Vagina (tissue), 2 donors: ENCODE results near the gene TCEANC2. TPM values are rescaled to one million over a fixed set of nuclear protein-coding genes. Genes with fewer than 3 reads are reported as not detected.
A peak's percentile ranks its signal among the peaks of the same experiment; 100 is the strongest.

Experiments
- DNase-seq, 2 donors: peaks; one replicate each; pipeline ENCODE4 v3.0.0-alpha.2; 2017; ENCODE audit errors: extremely low spot score in 2 of 2
- H3K27ac ChIP-seq: fragments of 200-600 bp; sonication (generic); one replicate; pipeline ENCODE4 v1.5.1; 2019
- H3K27me3 ChIP-seq: fragments of 200-600 bp; sonication (generic); one replicate; pipeline ENCODE4 v1.5.1; 2019
- H3K36me3 ChIP-seq, 2 donors: fragments of 200-600 bp; sonication (generic); one replicate each; pipeline ENCODE4 v1.5.1; 2017 to 2019
- H3K4me1 ChIP-seq: fragments of 200-600 bp; sonication (generic); one replicate; pipeline ENCODE4 v1.5.1; 2019
- H3K4me3 ChIP-seq, 2 donors: fragments of 200-600 bp; sonication (generic); 1 replicate in 1 of 2; 2 replicates in 1 of 2; pipeline ENCODE4 v1.5.1; 2016 to 2019
- H3K9me3 ChIP-seq: fragments of 200-600 bp; sonication (generic); one replicate; pipeline ENCODE4 v1.5.1; 2019
- POLR2A ChIP-seq, 2 donors: fragments of 450-650 bp; IDR thresholded peaks; one replicate each; pipeline ENCODE4 v1.6.1; 2017; ENCODE audit warnings: antibody characterized with exemption in 2 of 2, mild to moderate bottlenecking in 2 of 2, moderate library complexity in 2 of 2
- POLR2AphosphoS5 ChIP-seq, 2 donors: sonication (generic); formaldehyde crosslinking; IDR thresholded peaks; one replicate each; pipeline ENCODE4 v1.9.0; 2017; ENCODE audit warnings: antibody characterized with exemption in 2 of 2, mild to moderate bottlenecking in 2 of 2, low read depth in 1 of 2; ENCODE audit not compliant: insufficient read depth in 1 of 2
- intact Hi-C: fragments of 100-400 bp; cut with DNase I; formaldehyde crosslinking; loops from one replicate; pipeline ENCODE4 v1.15.1; 2023
- total RNA-seq: library from RNA; depleted of rRNA; stranded (reverse); fragments of >200 nt; gene quantifications from one replicate; pipeline ENCODE4 v1.2.3, GENCODE V29; 2016
- TF ChIP-seq, protein P1 (sequence below), 3 experiments: fragments of 450-650 bp in 2 of 3; fragments of 200-600 bp in 1 of 3; sonication (generic) in 1 of 3; IDR thresholded peaks; one replicate each; pipeline ENCODE4 v1.5.1; 2017 to 2019; ENCODE audit warnings: antibody characterized with exemption in 3 of 3, mild to moderate bottlenecking in 2 of 3, moderate library complexity in 2 of 3

TCEANC2 gene
- total RNA-seq, 1 donor from 2014 or later = 4.7 TPM

DNA sequence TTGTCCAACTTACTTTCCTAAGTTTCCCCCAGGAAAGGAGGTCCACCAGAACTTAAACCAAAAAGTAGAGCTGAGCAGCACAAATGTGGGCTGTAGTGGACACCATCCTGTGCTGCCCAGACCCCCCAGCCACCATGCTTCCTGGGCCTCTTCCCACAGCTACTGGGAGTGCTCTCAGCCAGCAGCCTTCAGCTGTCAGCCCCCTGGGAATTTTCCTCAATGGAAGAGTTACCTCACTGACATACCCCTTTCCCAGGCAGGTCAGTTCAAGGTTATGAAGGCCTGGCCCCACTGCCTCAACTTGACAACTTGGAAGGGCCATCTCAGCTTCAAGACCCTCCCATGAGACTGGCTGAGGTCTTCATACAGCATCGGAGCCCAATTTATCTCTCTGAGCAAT lies 51.7 kb downstream of the TCEANC2 start:
- intact Hi-C loops = no loop called here
- Histone ChIP-seq H3K9me3 (no peaks in the 10 kb centered on the region), H3K27me3 (no peaks in the 10 kb centered on the region), H3K4me1 (no peaks in the 10 kb centered on the region), H3K27ac (no peak overlapping the region), H3K36me3 (no peaks in the 10 kb centered on the region), H3K4me3 (no peak overlapping the region)
- TF ChIP-seq, protein P1, sequence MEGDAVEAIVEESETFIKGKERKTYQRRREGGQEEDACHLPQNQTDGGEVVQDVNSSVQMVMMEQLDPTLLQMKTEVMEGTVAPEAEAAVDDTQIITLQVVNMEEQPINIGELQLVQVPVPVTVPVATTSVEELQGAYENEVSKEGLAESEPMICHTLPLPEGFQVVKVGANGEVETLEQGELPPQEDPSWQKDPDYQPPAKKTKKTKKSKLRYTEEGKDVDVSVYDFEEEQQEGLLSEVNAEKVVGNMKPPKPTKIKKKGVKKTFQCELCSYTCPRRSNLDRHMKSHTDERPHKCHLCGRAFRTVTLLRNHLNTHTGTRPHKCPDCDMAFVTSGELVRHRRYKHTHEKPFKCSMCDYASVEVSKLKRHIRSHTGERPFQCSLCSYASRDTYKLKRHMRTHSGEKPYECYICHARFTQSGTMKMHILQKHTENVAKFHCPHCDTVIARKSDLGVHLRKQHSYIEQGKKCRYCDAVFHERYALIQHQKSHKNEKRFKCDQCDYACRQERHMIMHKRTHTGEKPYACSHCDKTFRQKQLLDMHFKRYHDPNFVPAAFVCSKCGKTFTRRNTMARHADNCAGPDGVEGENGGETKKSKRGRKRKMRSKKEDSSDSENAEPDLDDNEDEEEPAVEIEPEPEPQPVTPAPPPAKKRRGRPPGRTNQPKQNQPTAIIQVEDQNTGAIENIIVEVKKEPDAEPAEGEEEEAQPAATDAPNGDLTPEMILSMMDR (IDR thresholded peaks at IDR 0.05) = no peak
- peak in 1 of 2 donors; percentile 76 for DNase-seq

DNA sequence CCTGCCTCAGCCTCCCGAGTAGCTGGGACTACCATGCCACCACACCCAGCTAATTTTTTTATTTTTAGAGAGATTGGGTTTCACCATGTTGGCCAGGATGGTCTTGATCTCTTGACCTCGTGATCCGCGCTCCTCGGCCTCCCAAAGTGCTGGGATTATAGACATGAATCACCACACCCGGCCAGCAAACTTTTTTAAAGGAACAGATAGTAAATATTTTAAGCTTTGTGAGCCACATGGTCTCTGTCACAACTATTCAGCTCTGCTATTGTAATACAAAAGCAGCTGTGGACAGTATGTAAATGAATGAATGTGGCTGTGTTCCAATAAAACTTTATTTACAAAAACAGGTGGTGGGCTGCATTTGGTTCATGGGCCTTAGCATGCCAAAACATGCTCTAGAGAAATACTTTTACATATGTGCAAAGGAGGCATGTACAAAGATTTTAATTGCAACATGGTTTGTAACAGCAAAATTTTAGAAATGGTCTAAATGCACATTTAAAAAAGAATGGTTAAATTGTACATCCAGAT lies 52.4 kb downstream of the TCEANC2 start:
- Histone ChIP-seq H3K9me3 (no peaks in the 10 kb centered on the region), H3K4me1 (no peaks in the 10 kb centered on the region), H3K27ac (no peak overlapping the region), H3K27me3 (no peaks in the 10 kb centered on the region), H3K4me3 (no peak overlapping the region), H3K36me3 (no peaks in the 10 kb centered on the region)
- DNase-seq = no peak
- TF ChIP-seq POLR2A (IDR thresholded peaks at IDR 0.05) = no peak
- TF ChIP-seq, protein P1 (IDR thresholded peaks at IDR 0.05) = no peak
- TF ChIP-seq POLR2AphosphoS5 (IDR thresholded peaks at IDR 0.05; ENCODE audit: insufficient read depth in 1 of 2, low read depth in 1 of 2) = no peak
- intact Hi-C loops = no loop called here

DNA sequence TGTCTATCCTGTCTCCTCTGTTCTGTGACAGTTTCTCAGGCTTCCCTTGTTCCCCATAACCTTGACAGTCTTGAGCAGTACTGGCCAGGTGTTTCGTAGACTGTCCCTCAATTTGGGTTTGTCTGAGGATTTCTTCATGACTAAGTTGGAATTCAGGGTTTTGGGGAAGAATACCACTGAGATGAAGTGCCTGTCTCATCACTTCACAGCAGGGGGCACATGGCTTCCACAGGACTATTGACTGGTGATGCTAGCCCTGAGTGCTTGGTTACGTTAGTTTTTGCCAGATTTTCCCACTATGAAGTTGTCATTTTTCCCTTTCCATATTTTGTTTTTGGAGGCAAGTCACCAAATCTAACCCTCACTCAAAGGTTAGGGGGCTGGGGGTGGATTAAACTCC lies 53.7 kb downstream of the TCEANC2 start:
- DNase-seq = peak in 1 of 2 donors; percentile 58
- H3K27ac ChIP-seq = no peak overlapping the region
- no peaks in the 10 kb centered on the region for H3K9me3 ChIP-seq
- TF ChIP-seq POLR2A (IDR thresholded peaks at IDR 0.05) (no peak), POLR2AphosphoS5 (IDR thresholded peaks at IDR 0.05; ENCODE audit: insufficient read depth in 1 of 2, low read depth in 1 of 2) (no peak)
- TF ChIP-seq, protein P1 (IDR thresholded peaks at IDR 0.05) = no peak
- intact Hi-C loops = no loop called here
- no peaks in the 10 kb centered on the region for H3K36me3 ChIP-seq
- no peaks in the 10 kb centered on the region for H3K4me1 ChIP-seq
- no peaks in the 10 kb centered on the region for H3K27me3 ChIP-seq
- no peak overlapping the region for H3K4me3 ChIP-seq

DNA sequence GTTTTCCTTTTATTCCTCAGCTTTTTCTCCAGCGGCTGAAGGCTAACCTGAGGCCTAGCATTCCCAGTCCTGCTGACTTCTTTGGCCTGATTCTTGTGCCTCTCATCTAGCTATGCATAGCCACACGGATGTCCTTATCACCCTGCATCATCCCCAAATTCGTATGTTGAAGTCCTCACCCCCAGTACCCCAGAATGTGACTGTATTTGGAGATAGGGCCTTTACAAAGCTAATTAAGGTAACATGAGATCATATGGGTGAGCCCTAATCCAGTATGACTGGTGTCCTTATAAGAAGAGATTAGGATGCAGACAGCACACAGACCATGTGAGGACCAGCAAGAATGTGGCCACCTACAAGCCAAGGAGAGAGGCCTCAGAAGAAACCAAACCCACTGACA lies 54.7 kb downstream of the TCEANC2 start:
- Histone ChIP-seq H3K27me3 (no peaks in the 10 kb centered on the region), H3K9me3 (no peaks in the 10 kb centered on the region), H3K27ac (no peak overlapping the region), H3K4me1 (no peaks in the 10 kb centered on the region), H3K36me3 (no peaks in the 10 kb centered on the region), H3K4me3 (no peak overlapping the region)
- TF ChIP-seq POLR2A (IDR thresholded peaks at IDR 0.05) (no peak), POLR2AphosphoS5 (IDR thresholded peaks at IDR 0.05; ENCODE audit: insufficient read depth in 1 of 2, low read depth in 1 of 2) (no peak)
- TF ChIP-seq, protein P1 (IDR thresholded peaks at IDR 0.05) = no peak
- peak in 1 of 2 donors; percentile 10 for DNase-seq
- intact Hi-C loops = no loop called here

DNA sequence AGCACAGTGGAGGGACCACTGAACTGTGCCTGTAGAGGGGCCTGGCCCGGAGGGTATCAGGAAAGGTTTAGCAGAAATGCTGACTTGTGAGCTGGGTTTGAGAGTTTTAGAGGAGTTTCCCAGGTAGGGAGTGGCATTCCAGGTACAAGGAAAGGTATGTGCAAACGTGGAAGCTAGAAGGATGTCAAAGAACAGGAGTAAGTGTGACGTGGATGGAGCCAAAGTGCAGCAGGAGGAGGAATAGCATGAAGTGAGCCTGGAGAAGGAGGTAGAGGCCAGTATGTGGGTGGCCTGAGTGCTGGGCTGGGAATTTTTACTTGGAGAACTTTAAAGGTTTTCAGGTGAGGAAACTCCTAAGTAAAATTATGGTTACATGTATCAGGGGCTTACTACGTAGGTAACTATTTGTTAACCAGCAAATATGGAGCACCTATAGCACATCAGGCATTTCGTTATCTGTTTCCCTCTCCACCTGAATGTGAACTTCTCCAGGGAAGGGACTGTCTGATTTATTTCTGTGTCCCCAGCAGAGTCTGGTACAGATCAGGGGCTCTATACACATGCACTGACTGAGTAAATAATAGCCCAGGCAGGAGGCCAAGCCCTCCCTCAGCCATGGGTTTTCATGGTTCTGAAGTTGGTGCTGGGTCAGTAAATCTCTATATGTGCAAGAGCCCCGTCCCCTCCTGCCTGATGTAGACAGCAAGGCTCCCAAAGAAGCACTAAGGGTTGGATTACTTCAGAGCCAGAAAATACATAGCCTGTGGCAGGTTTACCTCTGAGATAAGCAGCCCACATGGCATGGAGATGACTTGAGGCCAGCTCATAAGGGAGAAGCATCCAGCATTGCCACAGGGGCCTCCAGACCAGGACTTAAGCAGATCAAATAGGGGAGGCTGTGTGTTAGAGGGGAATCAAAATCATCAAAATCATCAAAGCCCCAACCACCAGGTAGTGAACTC lies 56.0 kb downstream of the TCEANC2 start:
- TF ChIP-seq POLR2AphosphoS5 (IDR thresholded peaks at IDR 0.05; ENCODE audit: insufficient read depth in 1 of 2, low read depth in 1 of 2) (no peak), POLR2A (IDR thresholded peaks at IDR 0.05) (no peak)
- TF ChIP-seq, protein P1 (IDR thresholded peaks at IDR 0.05) = no peak
- Histone ChIP-seq H3K4me1 (no peaks in the 10 kb centered on the region), H3K9me3 (no peaks in the 10 kb centered on the region), H3K4me3 (no peak overlapping the region), H3K36me3 (no peaks in the 10 kb centered on the region), H3K27me3 (no peaks in the 10 kb centered on the region), H3K27ac (no peak overlapping the region)
- DNase-seq = peak in 1 of 2 donors; percentile 37
- intact Hi-C loops = no loop called here
